ENCODE data around the gene MAP4K3.
"Not testable (repeated sequence)": the region's sequence is repeated elsewhere in the genome, so short reads cannot be mapped to it uniquely, and the experiment has no call there.

Gene MAP4K3

GRCh38 chr2:39252888-39253518, 184.1 kb downstream of the MAP4K3 start:
- no peak for TF ChIP-seq CTCF (IDR thresholded peaks at IDR 0.05; ENCODE audit: insufficient read depth, low read length, poor library complexity, severe bottlenecking)
- DNase-seq (ENCODE audit: extremely low read depth, insufficient read length) = no peak
- Histone ChIP-seq H3K27me3 (replicated peaks; ENCODE audit: control insufficient read depth, insufficient read depth, low read length) (no peaks in the 10 kb centered on the region), H3K36me3 (ENCODE audit: control insufficient read depth, insufficient read depth, low read length) (no peaks in the 10 kb centered on the region; the same call in 1 of the 2 replicates), H3K4me3 (replicated peaks; ENCODE audit: low read depth, low read length) (no peak overlapping the region)

- no peak for DNase-seq (ENCODE audit: extremely low read depth, insufficient read length)
- H3K4me3 ChIP-seq (replicated peaks; ENCODE audit: low read depth, low read length) = no peak overlapping the region
- no peak for TF ChIP-seq CTCF (IDR thresholded peaks at IDR 0.05; ENCODE audit: insufficient read depth, low read length, poor library complexity, severe bottlenecking)
- H3K27me3 ChIP-seq (replicated peaks; ENCODE audit: control insufficient read depth, insufficient read depth, low read length) = no peaks in the 10 kb centered on the region
- H3K36me3 ChIP-seq (ENCODE audit: control insufficient read depth, insufficient read depth, low read length) = no peaks in the 10 kb centered on the region; the same call in 1 of the 2 replicates
Measured at GRCh38 chr2:39247512-39248043, 189.5 kb downstream of the MAP4K3 start.

GRCh38 chr2:39246382-39246980, 190.6 kb downstream of the MAP4K3 start:
- H3K4me3 ChIP-seq (replicated peaks; ENCODE audit: low read depth, low read length) = no peak overlapping the region
- DNase-seq (ENCODE audit: extremely low read depth, insufficient read length) = no peak
- no peaks in the 10 kb centered on the region for H3K27me3 ChIP-seq (replicated peaks; ENCODE audit: control insufficient read depth, insufficient read depth, low read length)
- TF ChIP-seq CTCF (IDR thresholded peaks at IDR 0.05; ENCODE audit: insufficient read depth, low read length, poor library complexity, severe bottlenecking) = no peak
- no peaks in the 10 kb centered on the region; the same call in 1 of the 2 replicates for H3K36me3 ChIP-seq (ENCODE audit: control insufficient read depth, insufficient read depth, low read length)

GRCh38 chr2:39244963-39245625, 192.0 kb downstream of the MAP4K3 start:
- not testable (repeated sequence) for H3K36me3 ChIP-seq (ENCODE audit: control insufficient read depth, insufficient read depth, low read length); H3K27me3 ChIP-seq (replicated peaks; ENCODE audit: control insufficient read depth, insufficient read depth, low read length); DNase-seq (ENCODE audit: extremely low read depth, insufficient read length); H3K4me3 ChIP-seq (replicated peaks; ENCODE audit: low read depth, low read length)

- DNase-seq (ENCODE audit: extremely low read depth, insufficient read length); H3K27me3 ChIP-seq (replicated peaks; ENCODE audit: control insufficient read depth, insufficient read depth, low read length); H3K4me3 ChIP-seq (replicated peaks; ENCODE audit: low read depth, low read length); H3K36me3 ChIP-seq (ENCODE audit: control insufficient read depth, insufficient read depth, low read length): not testable (repeated sequence)
Measured at GRCh38 chr2:39244241-39244862, 192.7 kb downstream of the MAP4K3 start.

- no peak for DNase-seq (ENCODE audit: extremely low read depth, insufficient read length)
- Histone ChIP-seq H3K27me3 (replicated peaks; ENCODE audit: control insufficient read depth, insufficient read depth, low read length) (no peaks in the 10 kb centered on the region), H3K4me3 (replicated peaks; ENCODE audit: low read depth, low read length) (no peak within 1 kb of the TSS), H3K36me3 (ENCODE audit: control insufficient read depth, insufficient read depth, low read length) (no peaks in the 10 kb centered on the region)
- no peak for TF ChIP-seq CTCF (IDR thresholded peaks at IDR 0.05; ENCODE audit: insufficient read depth, low read length, poor library complexity, severe bottlenecking)
Measured at GRCh38 chr2:39243469-39244123, 193.5 kb downstream of the MAP4K3 start, which contains the start of gene CDKL4. Gene CDKL4, minus strand, starts transcription at chr2:39243970.
